Endothelial cell of umbilical vein (primary cell): ENCODE results near the gene SIN3B.

ENCODE experiments used
- CTCF ChIP-seq, 2 donors: IDR thresholded peaks; 1 replicate in 1 of 2; 2 replicates in 1 of 2; pipeline ENCODE4 v1.5.1; 2011; ENCODE audit warnings: low read length in 2 of 2, mild to moderate bottlenecking in 2 of 2, moderate library complexity in 2 of 2, control low read depth in 1 of 2, inconsistent platforms in 1 of 2, low read depth in 1 of 2; ENCODE audit not compliant: insufficient read depth in 1 of 2; ENCODE audit errors: extremely low read depth in 1 of 2
- EZH2 ChIP-seq: IDR thresholded peaks from 2 replicates; pipeline ENCODE4 v1.6.1; 2012; ENCODE audit warnings: borderline replicate concordance, low read depth, mild to moderate bottlenecking, moderate library complexity, low read length, inconsistent platforms; ENCODE audit not compliant: severe bottlenecking
- FOS ChIP-seq: IDR thresholded peaks from 2 replicates; pipeline ENCODE4 v1.6.1; 2011; ENCODE audit warnings: mild to moderate bottlenecking, low read length, moderate library complexity, borderline replicate concordance; ENCODE audit not compliant: insufficient read depth
- MYC ChIP-seq: IDR thresholded peaks from one replicate; pipeline ENCODE4 v1.6.1; 2011; ENCODE audit warnings: mild to moderate bottlenecking, low read depth, low read length
- POLR2A ChIP-seq: IDR thresholded peaks from 2 replicates; pipeline ENCODE4 v1.6.1; 2012; ENCODE audit warnings: low read depth, mild to moderate bottlenecking, control low read depth, low read length
- POLR2AphosphoS5 ChIP-seq: IDR thresholded peaks from 2 replicates; pipeline ENCODE4 v1.6.1; 2012; ENCODE audit warnings: low read depth, mild to moderate bottlenecking, control low read depth, low read length, moderate library complexity; ENCODE audit not compliant: insufficient read depth

- TF ChIP-seq CTCF (IDR thresholded peaks at IDR 0.05; ENCODE audit: extremely low read depth in 1 of 2, insufficient read depth in 1 of 2, low read depth in 1 of 2, low read length in 2 of 2), result no peak
- TF ChIP-seq EZH2, result no peak
- TF ChIP-seq FOS, result no peak
- no peak for TF ChIP-seq POLR2AphosphoS5
- TF ChIP-seq MYC, result no peak
- TF ChIP-seq POLR2A, result no peak
Observed at GRCh38 chr19:16779539-16780163, 49.5 kb upstream of the SIN3B start.
